ENCODE results near the gene ANKRD6. TPM values are rescaled to one million over a fixed set of nuclear protein-coding genes. Genes with fewer than 3 reads are reported as not detected.

ANKRD6 gene
- total and polyA plus RNA-seq, 3 donors from 2014 or later: 20.9 to 52.8 (median 29.8) TPM

GRCh38 chr6:89495961-89496535 lies 63.1 kb downstream of the ANKRD6 start:
- DNase-seq: no peak
- TF ChIP-seq CTCF (IDR thresholded peaks at IDR 0.05): no peak
- TF ChIP-seq POLR2A (IDR thresholded peaks at IDR 0.05): no peak
- intact Hi-C loops (cut with DNase I; ENCODE audit: low total_unique reads): no loop called here
- WGBS, 2 donors: 71 to 73% methylated on average over 7 of the region's 7 CpGs
- no peaks in the 10 kb centered on the region for H3K9me3 ChIP-seq
- no peaks in the 10 kb centered on the region for H3K27me3 ChIP-seq
- H3K4me3 ChIP-seq: no peak overlapping the region
- H3K27ac ChIP-seq: no peak overlapping the region
- H3K36me3 ChIP-seq (ENCODE audit: low read depth, missing control alignments): no peaks in the 10 kb centered on the region
- no peaks in the 10 kb centered on the region for H3K4me1 ChIP-seq

GRCh38 chr6:89500611-89501010 lies 67.7 kb downstream of the ANKRD6 start:
- no peak overlapping the region for H3K4me3 ChIP-seq
- H3K27me3 ChIP-seq: no peaks in the 10 kb centered on the region
- H3K4me1 ChIP-seq: no peaks in the 10 kb centered on the region
- H3K9me3 ChIP-seq: no peaks in the 10 kb centered on the region
- DNase-seq: no peak
- H3K27ac ChIP-seq: no peak overlapping the region
- H3K36me3 ChIP-seq (ENCODE audit: low read depth, missing control alignments): no peaks in the 10 kb centered on the region
- 58 to 66% methylated on average over 3 of the region's 3 CpGs for whole genome bisulfite sequencing, 2 donors
- no peak for TF ChIP-seq POLR2A (IDR thresholded peaks at IDR 0.05)
- no peak for TF ChIP-seq CTCF (IDR thresholded peaks at IDR 0.05)
- intact Hi-C loops (cut with DNase I; ENCODE audit: low total_unique reads): no loop called here

GRCh38 chr6:89501222-89501621 lies 68.3 kb downstream of the ANKRD6 start:
- DNase-seq: no peak
- no peaks in the 10 kb centered on the region for H3K36me3 ChIP-seq (ENCODE audit: low read depth, missing control alignments)
- WGBS, 2 donors: 62 to 79% methylated on average over 3 of the region's 3 CpGs

GRCh38 chr6:89501753-89502152 lies 68.8 kb downstream of the ANKRD6 start:
- H3K27ac ChIP-seq: no peak overlapping the region
- no peak overlapping the region for H3K4me3 ChIP-seq
- intact Hi-C loops (cut with DNase I; ENCODE audit: low total_unique reads): no loop called here
- DNase-seq: no peak
- WGBS, 2 donors: 85 to 88% methylated on average over 2 of the region's 2 CpGs
- H3K36me3 ChIP-seq (ENCODE audit: low read depth, missing control alignments): no peaks in the 10 kb centered on the region
- H3K4me1 ChIP-seq: no peaks in the 10 kb centered on the region
- no peaks in the 10 kb centered on the region for H3K27me3 ChIP-seq
- no peak for TF ChIP-seq CTCF (IDR thresholded peaks at IDR 0.05)
- TF ChIP-seq POLR2A (IDR thresholded peaks at IDR 0.05): no peak
- no peaks in the 10 kb centered on the region for H3K9me3 ChIP-seq

More at GRCh38 chr6:89501222-89501621, 68.3 kb downstream of the ANKRD6 start:
- Histone ChIP-seq H3K27me3 (no peaks in the 10 kb centered on the region), H3K4me3 (no peak overlapping the region), H3K4me1 (no peaks in the 10 kb centered on the region), H3K27ac (no peak overlapping the region), H3K9me3 (no peaks in the 10 kb centered on the region)
- TF ChIP-seq POLR2A (IDR thresholded peaks at IDR 0.05): no peak
- no peak for TF ChIP-seq CTCF (IDR thresholded peaks at IDR 0.05)
- intact Hi-C loops (cut with DNase I; ENCODE audit: low total_unique reads): no loop called here

GRCh38 chr6:89503641-89504040 lies 70.7 kb downstream of the ANKRD6 start:
- intact Hi-C loops (cut with DNase I; ENCODE audit: low total_unique reads): no loop called here
- TF ChIP-seq CTCF (IDR thresholded peaks at IDR 0.05): no peak
- TF ChIP-seq POLR2A (IDR thresholded peaks at IDR 0.05): no peak
- WGBS, 2 donors: 86 to 100% methylated on average over 2 of the region's 2 CpGs
- no peaks in the 10 kb centered on the region for H3K36me3 ChIP-seq (ENCODE audit: low read depth, missing control alignments)
- DNase-seq: no peak
- H3K27ac ChIP-seq: no peak overlapping the region
- no peaks in the 10 kb centered on the region for H3K9me3 ChIP-seq
- H3K4me1 ChIP-seq: peaks cover 3% of the 10 kb centered on the region
- no peaks in the 10 kb centered on the region for H3K27me3 ChIP-seq
- no peak overlapping the region for H3K4me3 ChIP-seq
